ENCODE results near the gene SCAF4. TPM values are rescaled to one million over a fixed set of nuclear protein-coding genes. Genes with fewer than 3 reads are reported as not detected.

The SCAF4 gene
- total RNA-seq, 1 donor from 2014 or later: 32.9 TPM

- H3K27me3 Mint-ChIP-seq (ENCODE audit: low read depth, unreplicated experiment): no peaks in the 10 kb centered on the region
- Histone ChIP-seq H3K79me2 (ENCODE audit: insufficient read depth, low read length) (no peaks in the 10 kb centered on the region), H3K4me1 (ENCODE audit: insufficient read depth, low read length) (no peaks in the 10 kb centered on the region), H3K36me3 (ENCODE audit: insufficient read depth, low read length) (no peaks in the 10 kb centered on the region), H2AFZ (ENCODE audit: low read depth, low read length) (no peak overlapping the region), H3K4me3 (ENCODE audit: insufficient read depth, low read depth, low read length) (no peak overlapping the region), H4K20me1 (ENCODE audit: insufficient read depth, low read length) (no peaks in the 10 kb centered on the region), H3K4me2 (ENCODE audit: low read length) (no peak overlapping the region), H3K9me3 (ENCODE audit: insufficient read depth, low read depth, low read length) (no peaks in the 10 kb centered on the region), H3K27me3 (ENCODE audit: insufficient read depth, low read length) (no peaks in the 10 kb centered on the region), H3K9ac (ENCODE audit: low read length) (no peak overlapping the region), H3K27ac (ENCODE audit: low read depth, low read length) (no peak overlapping the region)
- no peaks in the 10 kb centered on the region for H3K9me3 Mint-ChIP-seq (ENCODE audit: unreplicated experiment)
- H3K27ac Mint-ChIP-seq (ENCODE audit: unreplicated experiment): no peak overlapping the region
- FAIRE-seq (no peak), DNase-seq (ENCODE audit: low read depth) (peak; percentile 17)
- TF ChIP-seq EZH2 (IDR thresholded peaks at IDR 0.05; ENCODE audit: insufficient read depth, low read length): no peak
- no peak for TF ChIP-seq CTCF (IDR thresholded peaks at IDR 0.05; ENCODE audit: insufficient read depth, low read depth, low read length)
- peaks cover 2% of the 10 kb centered on the region for H3K4me1 Mint-ChIP-seq (ENCODE audit: low read depth, unreplicated experiment)
- H3K36me3 Mint-ChIP-seq (ENCODE audit: low read depth, unreplicated experiment): no peaks in the 10 kb centered on the region
- H3K4me3 Mint-ChIP-seq (ENCODE audit: unreplicated experiment): no peak overlapping the region
Observed at GRCh38 chr21:31750843-31751242, 18.9 kb upstream of the SCAF4 start.

- TF ChIP-seq EZH2 (IDR thresholded peaks at IDR 0.05; ENCODE audit: insufficient read depth, low read length) (no peak), CTCF (IDR thresholded peaks at IDR 0.05; ENCODE audit: insufficient read depth, low read depth, low read length) (no peak)
- Histone ChIP-seq H3K9ac (ENCODE audit: low read length) (no peak overlapping the region), H4K20me1 (ENCODE audit: insufficient read depth, low read length) (no peaks in the 10 kb centered on the region), H3K27me3 (ENCODE audit: insufficient read depth, low read length) (no peaks in the 10 kb centered on the region), H3K4me2 (ENCODE audit: low read length) (no peak overlapping the region), H3K4me1 (ENCODE audit: insufficient read depth, low read length) (no peaks in the 10 kb centered on the region), H3K4me3 (ENCODE audit: insufficient read depth, low read depth, low read length) (no peak overlapping the region), H2AFZ (ENCODE audit: low read depth, low read length) (no peak overlapping the region), H3K79me2 (ENCODE audit: insufficient read depth, low read length) (no peaks in the 10 kb centered on the region), H3K36me3 (ENCODE audit: insufficient read depth, low read length) (no peaks in the 10 kb centered on the region), H3K9me3 (ENCODE audit: insufficient read depth, low read depth, low read length) (no peaks in the 10 kb centered on the region), H3K27ac (ENCODE audit: low read depth, low read length) (no peak overlapping the region)
- Mint-ChIP-seq H3K4me1 (ENCODE audit: low read depth, unreplicated experiment) (peaks cover 5% of the 10 kb centered on the region), H3K4me3 (ENCODE audit: unreplicated experiment) (no peak overlapping the region), H3K27me3 (ENCODE audit: low read depth, unreplicated experiment) (no peaks in the 10 kb centered on the region), H3K36me3 (ENCODE audit: low read depth, unreplicated experiment) (no peaks in the 10 kb centered on the region), H3K27ac (ENCODE audit: unreplicated experiment) (peak overlapping the region; percentile 7), H3K9me3 (ENCODE audit: unreplicated experiment) (peaks cover 1% of the 10 kb centered on the region)
- DNase-seq (ENCODE audit: low read depth) (no peak), FAIRE-seq (no peak)
Observed at GRCh38 chr21:31744182-31744800, 12.4 kb upstream of the SCAF4 start.

GRCh38 chr21:31743712-31744111, 11.8 kb upstream of the SCAF4 start:
- Histone ChIP-seq H2AFZ (ENCODE audit: low read depth, low read length) (no peak overlapping the region), H3K4me2 (ENCODE audit: low read length) (no peak overlapping the region), H3K9me3 (ENCODE audit: insufficient read depth, low read depth, low read length) (no peaks in the 10 kb centered on the region), H3K36me3 (ENCODE audit: insufficient read depth, low read length) (no peaks in the 10 kb centered on the region), H3K27me3 (ENCODE audit: insufficient read depth, low read length) (no peaks in the 10 kb centered on the region), H3K4me1 (ENCODE audit: insufficient read depth, low read length) (no peaks in the 10 kb centered on the region), H3K4me3 (ENCODE audit: insufficient read depth, low read depth, low read length) (no peak overlapping the region), H3K79me2 (ENCODE audit: insufficient read depth, low read length) (no peaks in the 10 kb centered on the region), H3K27ac (ENCODE audit: low read depth, low read length) (no peak overlapping the region), H3K9ac (ENCODE audit: low read length) (no peak overlapping the region), H4K20me1 (ENCODE audit: insufficient read depth, low read length) (no peaks in the 10 kb centered on the region)
- FAIRE-seq (no peak), DNase-seq (ENCODE audit: low read depth) (no peak)
- Mint-ChIP-seq H3K27ac (ENCODE audit: unreplicated experiment) (no peak overlapping the region), H3K27me3 (ENCODE audit: low read depth, unreplicated experiment) (no peaks in the 10 kb centered on the region), H3K4me1 (ENCODE audit: low read depth, unreplicated experiment) (peaks cover 5% of the 10 kb centered on the region), H3K9me3 (ENCODE audit: unreplicated experiment) (peaks cover 1% of the 10 kb centered on the region), H3K36me3 (ENCODE audit: low read depth, unreplicated experiment) (no peaks in the 10 kb centered on the region), H3K4me3 (ENCODE audit: unreplicated experiment) (no peak overlapping the region)
- TF ChIP-seq CTCF (IDR thresholded peaks at IDR 0.05; ENCODE audit: insufficient read depth, low read depth, low read length) (no peak), EZH2 (IDR thresholded peaks at IDR 0.05; ENCODE audit: insufficient read depth, low read length) (no peak)
